DOHH2 (cell line): ENCODE results near the gene PRKCE.

Source experiments
- H3F3A ChIP-seq: fragments of 200-600 bp; sonication (generic), shearing (Covaris generic); 2 replicates; pipeline ENCODE4 v1.6.0; 2016; ENCODE audit warnings: antibody characterized with exemption, mild to moderate bottlenecking; ENCODE audit not compliant: control insufficient read depth, insufficient read depth
- H3K27ac ChIP-seq: fragments of 200-600 bp; sonication (generic); 2 replicates; pipeline ENCODE4 v1.5.1; 2014; ENCODE audit warnings: low read depth, mild to moderate bottlenecking, low read length, moderate library complexity
- H3K27me3 ChIP-seq: fragments of 200-600 bp; sonication (generic); 2 replicates; pipeline ENCODE4 v1.6.1; 2014; ENCODE audit warnings: mild to moderate bottlenecking, low read length, mixed read lengths; ENCODE audit not compliant: control insufficient read depth
- H3K36me3 ChIP-seq: fragments of 200-600 bp; sonication (generic); 2 replicates; pipeline ENCODE4 v1.6.1; 2014; ENCODE audit warnings: mild to moderate bottlenecking, low read length, moderate library complexity, mixed read lengths; ENCODE audit not compliant: control insufficient read depth
- H3K4me1 ChIP-seq: fragments of 200-600 bp; sonication (generic); 2 replicates; pipeline ENCODE4 v1.6.1; 2014; ENCODE audit warnings: mild to moderate bottlenecking, low read length, mixed read lengths; ENCODE audit not compliant: control insufficient read depth
- H3K4me2 ChIP-seq: fragments of 200-600 bp; sonication (generic); 2 replicates; pipeline ENCODE4 v1.6.0; 2014; ENCODE audit warnings: mild to moderate bottlenecking, low read length, moderate library complexity
- H3K4me3 ChIP-seq: fragments of 200-600 bp; sonication (generic); 2 replicates; pipeline ENCODE4 v1.5.1; 2014; ENCODE audit warnings: mild to moderate bottlenecking, low read length, mixed read lengths
- H3K79me2 ChIP-seq: fragments of 200-600 bp; sonication (generic); 2 replicates; pipeline ENCODE4 v1.6.1; 2014; ENCODE audit warnings: mild to moderate bottlenecking, low read length, mixed read lengths; ENCODE audit not compliant: control insufficient read depth
- H3K9me2 ChIP-seq: fragments of 200-600 bp; sonication (generic); replicated peaks from 2 replicates; pipeline ENCODE4 v1.6.1; 2014; ENCODE audit warnings: mild to moderate bottlenecking, low read length, mixed read lengths; ENCODE audit not compliant: control insufficient read depth
- H3K9me3 ChIP-seq: fragments of 200-600 bp; sonication (generic); 2 replicates; pipeline ENCODE4 v1.6.1; 2014; ENCODE audit warnings: antibody characterized with exemption, low read length, mixed read lengths; ENCODE audit not compliant: control insufficient read depth, insufficient read depth
- H4K20me1 ChIP-seq: fragments of 200-600 bp; sonication (generic); 2 replicates; pipeline ENCODE4 v1.6.0; 2014; ENCODE audit warnings: low read depth, mild to moderate bottlenecking, antibody characterized with exemption, low read length, moderate library complexity; ENCODE audit not compliant: control insufficient read depth, insufficient read depth
- EZH2phosphoT487 ChIP-seq: fragments of 200-600 bp; sonication (generic); IDR thresholded peaks from 2 replicates; pipeline ENCODE4 v1.6.1; 2017; ENCODE audit warnings: borderline replicate concordance, mild to moderate bottlenecking, antibody characterized with exemption, low read length, moderate library complexity, mixed read lengths
- TF ChIP-seq, protein P1 (sequence below): fragments of 200-600 bp; sonication (generic); IDR thresholded peaks from one replicate; pipeline ENCODE4 v1.5.1; 2014; ENCODE audit warnings: antibody characterized with exemption, mild to moderate bottlenecking, low read depth, low read length; ENCODE audit not compliant: poor library complexity, severe bottlenecking

The PRKCE gene

DNA sequence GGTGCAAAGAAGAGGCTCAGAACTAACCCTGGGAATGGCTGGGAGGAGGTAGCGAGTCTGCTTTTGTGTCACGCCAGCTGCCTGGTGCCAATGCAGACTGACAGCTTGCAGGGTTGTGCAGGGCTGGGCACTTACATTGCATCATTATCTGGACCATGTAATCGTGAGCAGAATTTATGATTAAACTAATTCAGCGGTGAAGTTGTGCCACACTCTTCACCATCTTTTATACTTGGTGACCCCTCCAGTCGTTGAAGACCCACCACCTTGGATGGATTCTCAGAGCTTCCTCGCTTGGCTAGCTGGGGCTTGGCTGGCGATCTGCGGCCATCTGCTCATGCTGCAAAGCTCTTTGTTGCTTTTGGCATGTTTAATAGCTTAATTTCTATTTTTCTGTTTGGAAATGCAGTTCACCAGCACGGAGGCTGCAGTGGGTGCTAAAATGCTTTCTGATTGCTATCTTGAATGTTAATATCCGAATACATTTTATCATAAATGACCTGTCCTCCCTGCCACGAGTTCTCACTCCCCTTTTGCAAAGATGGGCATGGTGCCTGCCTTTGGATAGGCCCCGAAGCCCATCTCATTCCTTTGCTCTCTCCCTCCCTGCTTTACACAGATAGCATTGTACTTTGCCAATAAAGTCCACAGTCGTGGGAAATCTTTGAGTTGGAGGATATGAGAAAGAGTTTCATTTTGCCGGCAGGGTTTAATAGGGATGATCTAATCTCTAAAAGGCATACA is 188.2 kb downstream of the PRKCE start:
- no peak overlapping the region for H3K4me3 ChIP-seq
- peaks cover 4% of the 10 kb centered on the region; the same call in 1 of the 2 replicates for H3K27me3 ChIP-seq
- peaks cover 7% of the 10 kb centered on the region; the same call in 1 of the 2 replicates for H3F3A ChIP-seq
- H3K4me2 ChIP-seq = no peak overlapping the region
- H3K4me1 ChIP-seq = peaks cover 64% of the 10 kb centered on the region
- no peaks in the 10 kb centered on the region for H3K79me2 ChIP-seq
- H3K9me3 ChIP-seq = no peaks in the 10 kb centered on the region
- no peaks in the 10 kb centered on the region for H3K36me3 ChIP-seq
- H3K9me2 ChIP-seq = no peaks in the 10 kb centered on the region
- TF ChIP-seq, protein P1, sequence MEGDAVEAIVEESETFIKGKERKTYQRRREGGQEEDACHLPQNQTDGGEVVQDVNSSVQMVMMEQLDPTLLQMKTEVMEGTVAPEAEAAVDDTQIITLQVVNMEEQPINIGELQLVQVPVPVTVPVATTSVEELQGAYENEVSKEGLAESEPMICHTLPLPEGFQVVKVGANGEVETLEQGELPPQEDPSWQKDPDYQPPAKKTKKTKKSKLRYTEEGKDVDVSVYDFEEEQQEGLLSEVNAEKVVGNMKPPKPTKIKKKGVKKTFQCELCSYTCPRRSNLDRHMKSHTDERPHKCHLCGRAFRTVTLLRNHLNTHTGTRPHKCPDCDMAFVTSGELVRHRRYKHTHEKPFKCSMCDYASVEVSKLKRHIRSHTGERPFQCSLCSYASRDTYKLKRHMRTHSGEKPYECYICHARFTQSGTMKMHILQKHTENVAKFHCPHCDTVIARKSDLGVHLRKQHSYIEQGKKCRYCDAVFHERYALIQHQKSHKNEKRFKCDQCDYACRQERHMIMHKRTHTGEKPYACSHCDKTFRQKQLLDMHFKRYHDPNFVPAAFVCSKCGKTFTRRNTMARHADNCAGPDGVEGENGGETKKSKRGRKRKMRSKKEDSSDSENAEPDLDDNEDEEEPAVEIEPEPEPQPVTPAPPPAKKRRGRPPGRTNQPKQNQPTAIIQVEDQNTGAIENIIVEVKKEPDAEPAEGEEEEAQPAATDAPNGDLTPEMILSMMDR = no peak
- no peak for TF ChIP-seq EZH2phosphoT487
- H4K20me1 ChIP-seq = no peaks in the 10 kb centered on the region
- H3K27ac ChIP-seq = no peak overlapping the region

GRCh38 chr2:45840481-45840880 is 189.0 kb downstream of the PRKCE start:
- Histone ChIP-seq H3F3A (peaks cover 7% of the 10 kb centered on the region; the same call in 1 of the 2 replicates), H3K4me3 (no peak overlapping the region), H3K36me3 (no peaks in the 10 kb centered on the region), H3K79me2 (no peaks in the 10 kb centered on the region), H3K4me2 (no peak overlapping the region), H3K9me2 (no peaks in the 10 kb centered on the region), H3K9me3 (no peaks in the 10 kb centered on the region), H4K20me1 (no peaks in the 10 kb centered on the region), H3K27ac (no peak overlapping the region), H3K27me3 (peaks cover 4% of the 10 kb centered on the region; the same call in 1 of the 2 replicates), H3K4me1 (peaks cover 56% of the 10 kb centered on the region)
- TF ChIP-seq, protein P1 = no peak
- no peak for TF ChIP-seq EZH2phosphoT487

DNA sequence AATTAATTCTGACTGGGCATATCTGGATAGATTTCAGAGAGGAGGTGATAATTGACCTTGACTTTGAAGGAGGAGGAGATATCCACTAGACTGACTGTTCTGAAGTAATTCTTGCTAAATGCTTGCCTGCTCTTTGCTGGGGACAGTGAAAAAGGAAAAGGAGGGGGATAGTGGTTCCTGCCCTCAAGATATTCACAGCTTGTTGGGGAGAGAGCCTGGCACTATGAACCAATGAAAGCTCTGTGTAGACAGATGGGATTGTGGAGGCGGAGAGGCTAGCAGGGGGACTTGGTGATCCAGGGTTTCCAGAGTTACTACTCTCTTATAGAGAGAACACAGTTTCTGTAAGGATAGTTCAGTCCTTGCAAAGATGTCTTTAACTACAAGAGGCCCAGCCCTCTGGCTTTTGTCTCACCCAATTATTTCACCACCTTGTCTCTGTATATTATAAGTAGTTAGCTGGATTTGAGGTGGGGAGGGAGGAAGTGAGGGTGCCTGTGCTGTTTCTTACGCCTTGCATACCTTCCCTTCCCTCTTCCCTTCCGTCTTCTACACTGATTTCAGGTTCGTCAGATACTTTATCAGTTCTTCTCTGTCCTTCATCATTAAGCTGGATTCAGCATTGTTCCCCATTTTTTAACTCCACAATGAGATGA is 190.4 kb downstream of the PRKCE start:
- Histone ChIP-seq H3K9me2 (no peaks in the 10 kb centered on the region), H3K36me3 (no peaks in the 10 kb centered on the region), H3K9me3 (no peaks in the 10 kb centered on the region), H3K27me3 (peaks cover 4% of the 10 kb centered on the region; the same call in 1 of the 2 replicates), H3F3A (no peaks in the 10 kb centered on the region), H3K4me2 (no peak overlapping the region), H3K27ac (no peak overlapping the region), H3K4me3 (no peak overlapping the region), H3K4me1 (peaks cover 42% of the 10 kb centered on the region), H3K79me2 (no peaks in the 10 kb centered on the region), H4K20me1 (no peaks in the 10 kb centered on the region)
- TF ChIP-seq, protein P1 = no peak
- TF ChIP-seq EZH2phosphoT487 = no peak
